CD4-positive, alpha-beta T cell treated with Interleukin-4 for 4 hours (primary cell): ENCODE results near the gene GALNT18.
A peak's percentile ranks its signal among the peaks of the same experiment; 100 is the strongest.

ENCODE experiments used
- DNase-seq: peaks from one replicate; pipeline ENCODE4 v3.0.0-alpha.2; 2020

GALNT18 gene

DNA sequence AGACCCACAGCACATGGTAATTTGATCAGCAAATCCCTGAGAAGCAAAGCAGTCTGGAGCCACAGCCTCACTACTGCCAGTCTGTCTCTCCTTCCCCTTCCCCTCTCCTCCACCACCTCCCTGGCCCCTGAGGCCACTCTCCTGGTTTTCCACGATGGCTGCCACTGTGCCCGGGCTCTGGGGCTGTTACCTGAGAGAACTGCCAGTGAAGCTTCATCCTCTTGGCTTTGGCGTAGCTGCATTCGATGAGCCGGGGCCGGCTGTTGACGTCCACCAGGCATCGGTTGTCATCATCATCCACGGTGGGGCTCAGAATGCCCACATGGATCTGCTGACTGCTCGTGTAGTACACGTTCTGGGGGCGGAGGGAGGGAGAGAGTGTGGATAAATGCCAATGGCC, 329.0 kb downstream of the GALNT18 start:
- DNase-seq: no peak

DNA sequence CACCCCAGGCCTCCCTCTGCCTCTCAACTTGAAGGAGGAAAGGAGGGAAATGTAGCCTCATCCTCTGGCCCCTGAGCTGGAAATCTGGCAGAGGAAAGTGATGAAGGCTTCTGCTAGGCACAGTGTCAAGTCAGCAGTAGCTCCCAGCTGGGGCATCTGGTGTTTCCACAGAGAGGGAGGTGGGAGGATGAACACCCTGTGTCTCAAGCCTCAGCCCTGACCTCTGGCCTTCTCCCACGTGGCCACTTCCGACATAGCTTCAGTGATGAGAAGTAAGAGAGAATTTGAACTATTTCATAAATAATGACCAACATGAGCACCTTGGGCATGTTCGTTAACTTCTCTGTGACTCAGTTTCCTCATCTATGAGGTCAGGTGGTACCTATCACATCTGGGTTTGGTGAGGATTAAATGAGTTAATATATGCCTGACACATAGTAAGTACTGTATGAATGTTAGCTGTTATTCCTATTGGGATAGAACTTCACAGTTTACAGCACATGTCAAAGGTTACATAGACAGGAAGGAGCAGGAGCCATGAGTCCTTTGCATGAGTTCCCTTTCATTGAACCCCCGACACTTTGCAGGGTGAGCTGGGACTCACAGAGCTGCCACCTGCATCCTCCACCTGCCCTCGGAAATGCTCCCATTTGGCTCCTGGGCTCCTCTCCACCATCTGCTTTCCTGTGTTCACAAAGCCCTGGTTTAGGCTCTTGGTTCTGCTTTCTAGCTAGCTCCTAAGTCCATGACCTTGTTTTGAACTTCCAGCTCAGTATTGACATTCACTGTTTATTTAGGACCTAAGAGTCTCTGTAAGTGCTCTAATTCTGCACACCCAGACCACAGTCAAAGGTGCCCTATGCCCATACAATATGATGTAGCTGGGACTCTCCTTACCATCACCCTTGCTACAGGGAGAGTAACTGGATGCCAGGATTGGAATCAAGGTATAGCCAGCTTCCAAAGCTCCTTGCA, 330.5 kb downstream of the GALNT18 start:
- DNase-seq: no peak

DNA sequence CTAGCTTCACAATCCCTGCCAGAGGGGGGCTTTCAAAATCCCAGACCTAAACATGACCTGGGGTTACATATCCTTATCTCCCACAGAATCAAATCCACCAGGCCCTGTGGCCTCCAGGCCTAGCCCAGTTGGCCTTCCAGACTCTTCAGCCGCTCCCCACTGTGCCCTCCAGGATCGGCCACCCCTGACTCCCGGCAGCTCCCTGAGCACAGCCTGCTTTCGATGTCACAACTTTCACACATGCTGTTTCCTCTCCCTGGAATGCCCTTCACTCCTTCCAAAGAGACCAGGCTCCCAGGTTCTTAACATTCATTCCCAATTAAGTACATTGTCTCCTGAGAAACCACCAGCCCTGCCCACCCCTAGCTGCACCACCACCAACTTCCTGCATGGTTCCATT, 331.5 kb downstream of the GALNT18 start:
- no peak for DNase-seq

DNA sequence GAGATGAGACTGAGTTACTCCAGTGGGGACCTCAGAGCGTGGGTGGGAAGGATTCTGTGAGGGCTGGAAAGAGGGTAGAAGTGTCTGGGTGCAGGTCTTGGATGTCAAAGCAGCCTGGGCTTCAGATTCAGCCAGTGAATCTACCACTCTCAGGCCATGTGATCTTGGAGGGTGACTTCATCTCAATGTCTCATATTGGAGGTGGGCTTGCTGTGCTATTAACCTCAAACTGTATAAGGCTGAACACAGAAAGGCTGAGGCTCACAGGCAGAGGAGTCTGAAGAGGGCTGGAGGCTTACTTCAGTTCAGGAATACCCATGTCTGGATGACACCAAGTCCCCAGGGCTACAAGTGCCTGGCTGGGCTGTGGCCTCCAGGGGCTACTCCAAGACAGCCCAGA, 332.1 kb downstream of the GALNT18 start:
- DNase-seq: no peak

DNA sequence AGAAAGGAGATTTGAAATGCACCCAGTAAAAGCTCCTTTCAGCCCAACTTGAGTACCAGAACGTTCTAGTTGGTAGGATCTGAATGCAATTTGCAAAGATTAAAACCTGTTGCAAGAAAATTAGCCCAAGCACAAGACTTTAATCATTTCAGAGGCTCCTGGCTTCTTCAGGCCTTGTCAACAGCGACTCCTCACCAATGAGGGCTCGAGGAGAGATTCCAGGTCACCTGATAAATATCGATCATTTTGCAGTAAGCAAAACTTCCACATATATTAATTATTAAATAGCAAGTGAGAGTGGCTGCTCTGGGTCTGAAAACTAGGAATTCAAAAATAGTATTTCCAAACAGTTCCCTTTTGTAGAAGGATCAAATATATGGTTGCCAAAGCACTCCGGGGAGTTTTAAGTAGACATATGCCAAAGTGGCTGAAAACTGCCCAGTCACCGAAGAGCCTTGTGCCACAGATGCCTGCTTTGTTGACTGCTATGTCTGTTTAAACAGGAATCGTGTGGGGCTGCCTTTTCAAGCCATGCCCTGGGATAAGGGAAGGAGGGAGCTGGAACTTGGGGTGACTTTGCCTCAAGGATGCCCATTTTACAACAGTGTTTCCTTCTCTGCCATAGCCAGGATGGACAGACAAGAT, 332.7 kb downstream of the GALNT18 start:
- no peak for DNase-seq

DNA sequence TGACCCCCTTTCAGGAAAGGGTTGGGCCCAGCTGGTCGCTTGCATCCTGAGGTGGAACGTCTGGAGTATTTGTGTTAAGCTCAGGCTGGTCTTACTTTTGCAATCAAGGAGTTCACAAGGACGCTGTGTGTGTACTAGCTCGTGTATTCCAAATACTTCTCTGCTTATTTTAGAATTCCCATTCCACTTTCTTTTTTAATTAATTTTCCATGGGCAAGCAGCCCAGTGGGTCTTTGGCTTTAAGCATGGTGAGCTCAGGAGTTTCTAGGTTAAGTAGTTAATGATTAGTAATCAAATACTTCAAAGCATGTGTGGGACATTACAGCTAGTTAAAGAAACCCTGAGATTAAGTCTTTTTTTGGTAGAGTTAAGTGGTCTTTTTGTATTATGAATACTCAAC, 337.3 kb downstream of the GALNT18 start:
- DNase-seq: no peak

DNA sequence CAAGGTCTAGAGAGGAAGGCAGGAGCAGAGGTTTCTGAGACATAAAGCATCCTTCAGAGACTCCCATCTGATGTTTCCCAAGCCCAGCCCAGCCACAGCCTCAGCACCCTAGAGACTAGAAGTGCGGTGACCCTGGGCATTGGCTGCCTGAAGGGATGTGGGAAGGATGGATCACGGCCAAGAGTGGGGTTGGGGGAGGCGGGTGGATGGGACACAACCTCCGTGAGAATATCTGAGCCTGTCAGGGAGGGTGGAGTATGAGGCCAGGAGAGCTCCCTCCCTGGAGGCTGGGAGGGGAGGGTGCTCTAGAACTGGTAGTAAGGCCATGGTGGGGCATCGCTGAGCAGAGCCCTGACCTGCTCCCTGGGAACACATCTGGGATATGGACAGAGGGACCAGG, 340.2 kb downstream of the GALNT18 start:
- no peak for DNase-seq

DNA sequence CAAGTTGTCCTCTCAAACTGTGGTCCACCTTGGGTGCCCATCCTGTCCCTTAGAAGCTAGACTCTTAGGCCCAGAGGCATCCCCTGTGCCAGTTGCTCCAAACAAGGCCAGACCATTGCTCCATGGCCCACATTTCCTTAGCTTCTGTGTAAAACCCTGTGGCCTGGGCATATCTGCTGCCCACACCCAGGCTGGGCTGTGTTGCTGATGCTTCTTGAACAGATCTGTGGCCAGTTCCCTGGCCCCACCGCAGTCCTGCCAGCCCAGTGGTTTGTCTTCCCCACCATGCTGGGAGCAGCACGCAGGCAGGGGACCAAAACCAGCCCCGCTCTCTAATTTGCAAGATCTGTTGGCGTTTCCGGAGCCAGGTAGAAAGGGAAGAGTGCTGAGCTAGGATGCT, 341.0 kb downstream of the GALNT18 start:
- no peak for DNase-seq

DNA sequence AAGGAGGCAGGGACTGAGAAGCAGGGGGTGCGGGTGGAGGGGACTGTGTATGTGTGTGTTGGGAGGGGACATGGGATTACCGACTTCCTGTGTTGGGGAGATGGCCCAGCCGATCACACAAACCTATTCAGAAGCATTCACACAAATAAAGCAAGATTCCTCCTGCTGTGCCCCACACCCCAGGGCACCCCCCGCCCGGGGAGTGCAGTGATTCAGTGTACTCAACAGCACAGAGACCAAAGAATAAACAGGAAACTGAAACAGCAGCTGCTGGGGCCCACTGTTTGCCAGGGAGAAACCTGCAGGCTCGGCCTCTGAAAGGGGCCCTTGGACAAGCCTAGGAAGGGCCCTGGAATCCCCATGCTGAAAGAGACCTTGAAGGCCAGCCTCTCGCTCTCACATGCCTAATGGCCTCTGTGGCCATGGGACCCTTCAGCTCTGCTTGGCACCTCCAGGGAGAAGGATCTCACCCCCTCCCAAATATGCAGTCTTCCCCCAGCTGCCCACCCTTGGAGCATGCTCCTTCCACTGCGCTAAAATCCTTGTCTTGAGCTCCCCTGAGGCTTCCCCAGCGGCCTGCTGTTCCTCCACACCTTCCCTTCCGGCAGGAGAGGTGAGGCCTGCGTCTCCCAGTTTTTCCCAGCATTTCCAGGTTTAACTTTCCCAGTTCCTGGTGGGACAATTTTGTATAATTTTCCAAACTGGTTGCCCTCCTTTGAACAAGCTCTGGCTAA, 341.7 kb downstream of the GALNT18 start:
- DNase-seq: no peak

DNA sequence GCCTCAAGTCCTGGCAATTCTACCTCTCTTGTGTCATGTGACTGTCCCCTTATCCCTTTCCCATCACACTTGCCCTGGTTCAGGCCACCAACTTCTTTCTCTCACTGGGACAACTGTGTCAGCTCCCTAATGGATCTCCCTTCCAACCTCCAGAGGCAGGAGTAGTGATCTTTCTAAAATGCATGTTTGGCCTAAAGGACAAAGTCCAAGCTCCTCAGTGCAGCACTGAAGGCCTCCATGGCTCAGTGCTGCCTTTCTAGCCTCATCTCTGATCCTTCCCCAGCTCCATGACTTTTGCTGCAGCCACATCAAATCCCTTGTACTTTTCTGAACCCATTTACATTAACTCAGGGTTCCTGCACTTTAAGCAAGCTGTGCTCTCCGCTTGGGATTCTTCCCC, 349.6 kb downstream of the GALNT18 start:
- DNase-seq: no peak

DNA sequence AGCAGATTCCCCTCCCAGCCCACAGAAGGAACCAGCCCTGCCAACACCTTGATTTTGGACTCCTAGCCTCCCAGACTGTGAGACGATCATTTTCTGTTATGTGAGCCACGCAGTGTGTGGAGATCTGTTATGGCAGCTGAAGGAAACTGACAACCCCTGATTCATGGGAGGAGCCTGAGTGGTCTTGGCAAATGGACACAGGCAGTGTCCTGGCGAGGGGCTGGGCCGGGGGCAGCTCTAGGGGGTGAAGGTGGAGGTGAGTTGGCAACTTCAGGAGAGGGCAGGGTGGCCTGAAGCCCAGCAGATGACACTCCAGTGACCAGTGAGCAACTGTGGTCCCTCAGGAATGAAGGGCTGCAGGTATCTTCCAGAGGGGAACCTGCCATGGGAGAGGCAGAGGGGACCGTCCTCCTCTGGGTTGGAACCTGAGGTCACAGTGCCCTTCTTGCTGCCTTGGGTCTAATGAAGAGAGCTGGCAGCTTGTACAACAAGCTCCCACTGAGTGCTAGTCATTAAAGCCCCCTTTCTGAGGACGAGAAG, 351.5 kb downstream of the GALNT18 start:
- no peak for DNase-seq

DNA sequence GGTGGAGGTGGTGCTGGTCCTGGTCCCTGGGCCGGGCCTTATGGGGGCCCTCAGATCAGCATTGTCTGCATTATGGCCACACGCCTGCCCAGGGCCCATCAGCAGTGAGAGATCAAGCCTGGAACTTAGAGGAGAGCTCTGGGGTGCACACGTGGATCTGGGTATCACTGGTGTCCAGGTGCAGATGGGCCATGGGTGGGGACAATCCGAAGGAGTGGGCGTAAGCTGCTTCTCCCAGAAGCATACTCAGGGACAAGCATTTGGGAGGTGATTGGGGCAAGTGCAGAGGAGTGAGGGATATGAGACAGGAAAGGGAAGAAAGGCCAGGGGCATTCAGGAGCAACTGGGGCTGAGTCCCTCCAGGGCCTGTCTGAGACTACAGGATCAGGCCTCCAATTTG, 353.1 kb downstream of the GALNT18 start:
- no peak for DNase-seq

DNA sequence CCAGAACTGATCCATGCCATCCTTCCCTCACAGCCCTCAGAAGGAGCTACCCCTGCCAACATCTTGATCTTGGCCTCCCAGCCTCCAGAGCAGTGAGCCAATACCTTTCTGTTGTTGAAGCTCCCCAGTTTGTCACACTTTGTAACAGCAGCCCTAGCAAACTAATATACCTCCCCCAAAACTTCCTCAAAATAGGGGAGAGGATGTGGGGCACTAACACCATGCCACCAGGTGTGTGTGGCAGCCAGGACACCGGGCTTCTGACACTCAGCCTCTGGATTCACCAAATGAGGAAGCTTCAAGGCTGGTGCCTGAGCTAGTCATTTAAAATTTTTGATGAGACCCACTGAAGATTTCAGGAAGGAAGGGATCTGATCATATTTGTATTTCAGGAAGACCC, 353.7 kb downstream of the GALNT18 start:
- no peak for DNase-seq

DNA sequence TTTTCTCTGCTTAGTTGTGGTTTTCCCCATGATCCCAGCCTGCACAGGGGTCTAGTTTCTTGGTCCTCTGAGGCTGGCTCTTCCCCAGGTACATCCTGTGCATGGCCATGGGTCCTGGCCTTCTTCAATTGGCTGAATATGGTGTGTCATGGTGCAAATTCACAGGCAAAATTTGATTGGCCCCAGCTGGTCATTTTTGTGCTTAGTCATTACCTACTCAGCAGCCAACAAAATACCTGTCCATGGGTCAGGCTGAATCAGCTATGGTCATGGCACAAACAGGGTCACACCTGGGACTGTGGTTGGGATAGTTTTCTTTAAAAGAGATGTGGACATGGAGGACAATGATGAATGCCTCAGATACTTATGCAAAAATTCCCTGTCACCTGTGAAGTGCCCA, 354.5 kb downstream of the GALNT18 start:
- no peak for DNase-seq

DNA sequence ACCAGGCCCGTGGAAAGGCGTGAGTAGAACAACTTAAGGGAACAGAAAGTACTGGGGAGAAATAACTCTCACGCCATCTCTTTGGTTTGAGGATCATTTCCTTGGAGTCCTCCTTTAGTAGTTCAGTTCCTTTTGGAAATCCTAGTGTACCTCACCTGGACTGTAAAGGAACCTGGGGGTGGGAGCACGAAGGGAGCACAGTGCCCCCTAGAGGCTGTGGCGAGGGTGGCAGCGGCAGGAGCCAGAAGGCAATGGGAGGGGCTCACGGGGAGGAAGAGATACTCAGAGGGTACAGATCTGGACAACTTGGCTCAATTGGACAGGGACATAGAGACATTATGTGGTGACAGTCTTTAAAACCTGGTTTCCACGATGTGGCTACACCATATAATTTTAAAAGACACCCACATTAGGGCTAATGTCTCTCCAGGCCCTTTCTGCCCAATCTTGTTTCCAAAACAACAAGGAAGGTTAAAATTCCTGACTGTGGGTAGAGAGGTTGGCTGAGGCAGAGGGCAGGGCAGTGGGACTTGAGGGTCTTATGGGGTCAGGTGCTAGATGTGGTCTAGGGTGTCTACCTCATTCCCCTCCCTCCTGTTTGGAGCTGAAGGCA, 355.7 kb downstream of the GALNT18 start:
- peak; percentile 56 for DNase-seq

DNA sequence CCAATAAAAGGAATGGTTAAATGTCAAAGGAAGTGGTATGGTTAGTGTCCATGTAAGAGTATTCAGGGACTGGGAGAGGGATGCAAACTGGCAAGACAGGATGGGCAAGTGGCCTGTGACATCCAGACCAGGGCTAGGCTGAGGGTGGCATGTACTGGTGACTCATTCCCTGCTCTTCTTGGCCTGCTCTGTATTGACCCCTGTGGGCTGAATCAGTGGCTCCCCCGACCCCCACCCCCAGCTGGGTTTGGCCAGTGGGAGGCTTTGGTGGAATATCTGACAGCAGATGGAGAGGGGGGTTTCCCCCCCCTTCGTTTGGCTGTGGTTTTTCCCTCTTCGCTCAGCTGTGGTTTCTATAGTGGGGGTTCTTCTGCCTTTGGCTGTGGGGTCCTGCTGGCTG, 356.5 kb downstream of the GALNT18 start:
- no peak for DNase-seq

DNA sequence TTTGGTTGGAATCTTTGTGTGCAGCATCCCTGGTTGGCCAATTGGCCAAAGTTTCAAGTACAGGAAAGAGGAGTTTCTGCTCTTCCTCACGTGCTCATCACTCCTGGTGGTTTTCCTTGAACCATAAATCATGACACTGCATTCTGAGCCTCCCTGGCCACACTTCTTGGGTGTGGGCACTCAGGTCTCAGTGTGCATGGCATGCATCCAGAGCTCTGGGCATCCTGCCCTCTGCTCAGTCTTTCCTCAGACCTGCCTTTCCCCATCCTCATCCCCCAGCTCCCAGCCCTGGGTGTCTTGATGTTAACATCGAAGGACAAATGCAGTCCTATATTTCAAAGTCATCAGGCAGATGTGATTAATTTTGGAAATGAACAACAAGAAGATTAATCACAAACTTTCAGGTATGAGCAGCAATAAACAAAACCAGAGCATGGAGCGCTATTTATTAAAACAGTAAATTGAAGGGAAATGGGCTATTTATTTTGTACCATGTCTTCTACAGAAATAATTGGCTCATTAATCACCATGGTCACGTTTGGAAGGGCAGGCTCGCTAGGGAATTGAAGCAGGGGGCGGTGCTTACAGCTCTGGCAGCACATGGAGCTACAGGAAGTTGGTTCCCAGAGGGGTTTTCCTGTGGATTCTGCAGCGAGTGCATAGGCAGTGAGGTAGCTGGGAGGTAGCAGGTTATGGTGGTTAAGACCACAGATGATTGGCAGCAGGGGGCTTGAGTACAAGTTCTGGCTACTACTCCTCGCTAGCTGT, 358.4 kb downstream of the GALNT18 start:
- no peak for DNase-seq

DNA sequence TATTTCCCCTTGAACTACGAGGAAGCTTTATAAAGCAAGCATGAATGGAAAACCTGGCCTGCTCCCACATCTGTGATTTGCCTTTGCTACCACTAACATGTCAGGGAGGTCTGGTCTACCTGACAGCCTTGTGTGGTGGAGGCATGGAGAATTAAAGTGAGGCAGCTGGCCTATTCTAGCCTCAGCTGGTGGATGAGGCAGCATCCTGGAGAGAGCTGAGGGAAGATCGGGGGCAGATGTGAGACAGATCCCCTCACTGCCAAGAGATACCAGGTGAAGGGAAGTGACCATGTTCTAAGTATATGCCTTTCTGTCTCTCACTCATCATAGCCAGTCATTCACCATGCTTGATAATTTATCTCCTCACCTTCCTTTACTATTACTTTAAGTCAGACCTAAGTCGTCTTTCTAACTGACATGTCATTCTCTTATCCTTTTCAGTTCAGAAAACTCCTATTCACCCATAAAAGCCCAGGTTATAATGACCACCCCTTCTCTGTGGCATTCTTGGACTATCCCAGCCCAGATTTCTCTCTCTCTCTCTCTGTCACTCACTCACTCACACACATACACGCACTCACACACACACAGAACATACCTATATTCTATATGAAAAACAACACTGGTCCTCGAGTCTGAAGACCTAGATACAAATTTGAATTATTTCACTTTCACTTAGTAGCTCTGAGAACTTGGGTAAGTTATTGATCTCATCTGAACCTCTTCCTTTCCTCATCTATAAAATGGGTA, 359.5 kb downstream of the GALNT18 start:
- no peak for DNase-seq

DNA sequence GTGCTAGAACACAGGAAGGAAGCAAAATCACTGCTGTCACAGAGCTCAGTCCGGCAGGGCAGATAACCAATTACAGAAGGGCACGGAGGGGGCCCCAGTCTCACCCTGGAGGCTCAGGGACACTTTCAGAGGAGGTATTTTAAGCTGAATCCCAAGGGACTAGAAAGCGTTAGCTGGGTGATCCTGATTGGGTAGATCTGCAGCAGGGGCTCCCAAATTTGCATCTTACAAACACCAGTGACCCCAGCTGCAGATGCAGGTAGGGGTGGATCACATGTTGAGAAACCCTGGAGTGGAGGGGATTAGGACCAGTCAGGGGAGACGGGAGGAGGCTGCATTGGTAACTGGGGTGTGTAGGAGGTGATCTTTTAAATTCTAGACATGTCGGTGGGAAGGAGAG, 360.2 kb downstream of the GALNT18 start:
- DNase-seq: no peak

DNA sequence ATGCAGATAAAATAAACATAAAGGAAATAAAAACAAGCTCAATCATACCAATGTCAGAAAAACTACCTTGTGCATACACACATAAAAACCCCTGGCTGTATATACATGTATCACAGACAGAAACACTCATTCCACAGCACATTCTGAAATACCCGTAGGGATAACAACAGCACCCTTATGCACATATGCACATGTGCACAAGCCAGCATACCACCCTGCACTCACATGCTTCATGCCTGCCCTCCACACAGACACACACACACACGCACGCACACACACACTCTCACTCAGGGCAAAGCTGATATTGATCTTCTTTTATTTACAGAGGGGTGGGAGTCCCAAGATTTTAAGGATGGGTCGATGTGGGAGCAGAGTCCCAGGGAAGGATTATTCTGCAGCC, 360.9 kb downstream of the GALNT18 start:
- no peak for DNase-seq

DNA sequence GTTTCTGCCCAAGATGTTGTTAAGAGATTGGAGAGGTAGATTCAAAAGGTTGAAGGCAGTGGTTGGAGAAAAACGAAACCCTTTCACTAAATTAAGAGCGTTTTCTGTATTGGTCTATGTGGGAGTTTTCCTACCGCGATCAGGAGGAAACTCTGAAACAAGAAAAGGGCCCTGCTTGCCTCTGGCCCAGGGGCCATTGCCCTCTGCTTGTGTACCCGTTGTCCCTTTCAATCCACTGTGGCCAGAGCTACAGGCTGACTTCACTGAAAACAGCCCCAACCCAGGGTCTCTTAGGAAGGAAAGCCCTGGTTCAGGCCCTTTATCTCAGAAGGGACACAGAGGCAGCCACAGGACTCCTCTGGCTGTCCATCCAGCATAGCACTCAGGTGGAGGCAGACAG, 367.8 kb downstream of the GALNT18 start:
- DNase-seq: no peak
